ENCODE measurements around the gene MISP3. TPM values are rescaled to one million over a fixed set of nuclear protein-coding genes. Genes with fewer than 3 reads are reported as not detected.

The MISP3 gene
- polyA plus RNA-seq, 2 of the 4 experiments (the other 2 are of a cell fraction), result 1.9 to 2.3 TPM

- 60% methylated on average over 8 of the region's 12 CpGs for WGBS (ENCODE audit: missing lambda C conversion rate)
- ChIA-PET POLR2A (interaction anchor here (0.7 to 0.9 kb wide), 2 partner anchors 24 to 251 kb away, joined by 3 to 6 read pairs; partner anchors contain the start of gene ASF1B), CTCF (interaction anchor here (1.1 to 4.2 kb wide), 3 partner anchors 24 to 232 kb away, joined by 3 to 18 read pairs (median 3); partner anchors contain the start of gene ASF1B)
- TF ChIP-seq BHLHE40 (IDR thresholded peaks at IDR 0.05; ENCODE audit: low read depth, low read length) (no peak), PBX3 (IDR thresholded peaks at IDR 0.05) (no peak), HOXA7 (CRISPR knock-in tag; IDR thresholded peaks at IDR 0.05) (no peak), POLR2AphosphoS2 (conservative IDR thresholded peaks at IDR 0.05; ENCODE audit: low read length) (no peak), MAFK (IDR thresholded peaks at IDR 0.05; ENCODE audit: partially characterized antibody) (no peak), RFX5 (IDR thresholded peaks at IDR 0.05) (no peak), RARB (CRISPR knock-in tag; IDR thresholded peaks at IDR 0.05) (no peak), FOSL2 (IDR thresholded peaks at IDR 0.05) (no peak), FOSL2 (CRISPR knock-in tag; IDR thresholded peaks at IDR 0.05) (no peak), CBX8 (IDR thresholded peaks at IDR 0.05) (no peak), ZSCAN20 (CRISPR knock-in tag; IDR thresholded peaks at IDR 0.05) (no peak), BCL3 (IDR thresholded peaks at IDR 0.05) (no peak), MAX (IDR thresholded peaks at IDR 0.05) (no peak), JUN (IDR thresholded peaks at IDR 0.05) (no peak)
- Histone ChIP-seq H3K4me3 (no peak overlapping the region), H3K9me3 (no peaks in the 10 kb centered on the region), H3K4me1 (peaks cover 21% of the 10 kb centered on the region), H3K27ac (peak overlapping the region in 1 of 2 experiments; percentile 50; a peak in 2 of 6 replicates), H3K4me2 (peak overlapping the region; percentile 32; the same call in 2 of the 3 replicates)
- no peak for ATAC-seq
- no peak for DNase-seq (ENCODE audit: low read depth in 1 of 2, low spot score in 1 of 2)
- FAIRE-seq, result no peak
Measured at GRCh38 chr19:14112809-14113385, 40.3 kb downstream of the MISP3 start.

GRCh38 chr19:14113762-14114414 lies 41.3 kb downstream of the MISP3 start:
- peak; percentile 38; the same call in 1 of the 2 replicates for TF ChIP-seq KDM1A (IDR thresholded peaks at IDR 0.05; ENCODE audit: low read depth)
- TF ChIP-seq TFCP2L1 (CRISPR knock-in tag; IDR thresholded peaks at IDR 0.05), result no peak
- Histone ChIP-seq H3K27ac (peak overlapping the region in 1 of 2 experiments; percentile 50; a peak in 3 of 6 replicates), H3K4me1 (peaks cover 27% of the 10 kb centered on the region), H3K9me3 (no peaks in the 10 kb centered on the region), H3K4me2 (no peak overlapping the region), H3K4me3 (no peak overlapping the region)
- FAIRE-seq, result no peak
- CTCF ChIA-PET, result interaction anchor here (0.6 to 4.2 kb wide), 19 partner anchors 8 to 332 kb away, joined by 3 to 25 read pairs (median 4); partner anchors contain the start of genes ASF1B, MISP3 and NANOS3
- no peak for ATAC-seq
- WGBS (ENCODE audit: missing lambda C conversion rate), result 80% methylated on average over 13 of the region's 18 CpGs
- DNase-seq (ENCODE audit: low read depth in 1 of 2, low spot score in 1 of 2), result peak in 1 of 2 experiments; percentile 65
- POLR2A ChIA-PET, result interaction anchor here (0.5 to 0.9 kb wide), 2 partner anchors 23 to 384 kb away, joined by 3 read pairs; partner anchors contain the start of gene ASF1B

- no peak overlapping the region for H3K4me2 ChIP-seq
- no peak overlapping the region for H3K4me3 ChIP-seq
- ChIA-PET CTCF (interaction anchor here (0.8 to 4.2 kb wide), 16 partner anchors 9 to 332 kb away, joined by 3 to 25 read pairs (median 4); partner anchors contain the start of genes ASF1B, MISP3 and NANOS3), POLR2A (interaction anchor here (0.5 kb wide), 1 partner anchor 383 kb away, joined by 3 read pairs; no protein-coding TSS in a partner anchor)
- H3K9me3 ChIP-seq, result no peaks in the 10 kb centered on the region
- FAIRE-seq (no peak), ATAC-seq (no peak), DNase-seq (ENCODE audit: low read depth in 1 of 2, low spot score in 1 of 2) (no peak)
- TF ChIP-seq CHD2 (IDR thresholded peaks at IDR 0.05; ENCODE audit: low read length, partially characterized antibody) (no peak), BHLHE40 (IDR thresholded peaks at IDR 0.05; ENCODE audit: low read depth, low read length) (no peak), E2F6 (IDR thresholded peaks at IDR 0.05; ENCODE audit: borderline replicate concordance, low read depth) (no peak), POLR2A (IDR thresholded peaks at IDR 0.05; ENCODE audit: low read length) (no peak), BCL3 (IDR thresholded peaks at IDR 0.05) (no peak), GATA3 (IDR thresholded peaks at IDR 0.05; ENCODE audit: borderline replicate concordance) (no peak), EHMT2 (IDR thresholded peaks at IDR 0.05; ENCODE audit: low read depth) (no peak), HDAC2 (IDR thresholded peaks at IDR 0.05) (no peak), NPAS2 (CRISPR knock-in tag; IDR thresholded peaks at IDR 0.05; ENCODE audit: borderline replicate concordance) (no peak)
- H3K4me1 ChIP-seq, result peaks cover 31% of the 10 kb centered on the region
- H3K27ac ChIP-seq, result 0 out of 6 replicates have a peak overlapping the region, but pooled peaks of 1 of the 2 experiments have one; percentile 23
- 89% methylated on average over 6 of the region's 7 CpGs for WGBS (ENCODE audit: missing lambda C conversion rate)
Measured at GRCh38 chr19:14114439-14114838, 41.9 kb downstream of the MISP3 start.
